Breast epithelium (tissue), 4 donors: ENCODE results near the gene TSSK2. TPM values are rescaled to one million over a fixed set of nuclear protein-coding genes. Genes with fewer than 3 reads are reported as not detected.

Source experiments
- DNase-seq, 2 donors: peaks; one replicate each; pipeline ENCODE4 v3.0.0-alpha.2; 2019; ENCODE audit warnings: low spot score in 2 of 2
- H3K27ac ChIP-seq, 2 donors: fragments of 200-600 bp; sonication (generic) in 1 of 2; one replicate each; pipeline ENCODE4 v1.5.1; 2016 to 2019; ENCODE audit warnings: mild to moderate bottlenecking in 1 of 2
- H3K27me3 ChIP-seq, 2 donors: fragments of 200-600 bp; sonication (generic) in 1 of 2; one replicate each; pipeline versions ENCODE4 v1.5.1 to v1.6.0; 2017 to 2019; ENCODE audit warnings: control low read depth in 1 of 2, mild to moderate bottlenecking in 1 of 2
- H3K36me3 ChIP-seq: fragments of 200-600 bp; one replicate; pipeline ENCODE4 v1.5.1; 2019
- H3K4me1 ChIP-seq, 2 donors: fragments of 200-600 bp; sonication (generic); one replicate each; pipeline ENCODE4 v1.5.1; 2016 to 2019; ENCODE audit warnings: control low read depth in 1 of 2
- H3K4me3 ChIP-seq, 3 donors: fragments of 200-600 bp; sonication (generic); 1 replicate in 2 of 3; 2 replicates in 1 of 3; pipeline ENCODE4 v1.5.1; 2016 to 2019; ENCODE audit warnings: mild to moderate bottlenecking in 3 of 3, moderate library complexity in 2 of 3
- H3K9me3 ChIP-seq, 2 donors: fragments of 200-600 bp; sonication (generic) in 1 of 2; one replicate each; pipeline ENCODE4 v1.5.1; 2016 to 2019; ENCODE audit warnings: control low read depth in 1 of 2
- CTCF ChIP-seq, 3 donors: fragments of 450-650 bp; IDR thresholded peaks; one replicate each; pipeline ENCODE4 v1.5.1; 2016 to 2017; ENCODE audit warnings: antibody characterized with exemption in 3 of 3, mild to moderate bottlenecking in 3 of 3, moderate library complexity in 3 of 3
- POLR2A ChIP-seq: fragments of 450-650 bp; IDR thresholded peaks from one replicate; pipeline ENCODE4 v1.6.1; 2016; ENCODE audit warnings: antibody characterized with exemption, mild to moderate bottlenecking, moderate library complexity
- POLR2AphosphoS5 ChIP-seq, 3 donors: sonication (generic); formaldehyde crosslinking; IDR thresholded peaks; one replicate each; pipeline ENCODE4 v1.6.1; 2017; ENCODE audit warnings: antibody characterized with exemption in 3 of 3
- intact Hi-C: fragments of 100-400 bp; cut with DNase I; formaldehyde crosslinking; loops from one replicate; pipeline ENCODE4 v1.15.1; 2023; ENCODE audit warnings: low total_unique reads
- total RNA-seq, 3 donors: library from RNA; depleted of rRNA; stranded (reverse); fragments of >200 nt; gene quantifications; one replicate each; pipeline ENCODE4 v1.1.0, GENCODE V29; 2016

The TSSK2 gene
- total RNA-seq, 3 donors from 2014 or later, result not detected

GRCh38 chr22:19137384-19138216 is 6.5 kb downstream of the TSSK2 start:
- no peaks in the 10 kb centered on the region for H3K9me3 ChIP-seq
- H3K4me1 ChIP-seq, result no peaks in the 10 kb centered on the region
- DNase-seq, result no peak
- H3K27me3 ChIP-seq, result no peaks in the 10 kb centered on the region
- TF ChIP-seq CTCF (IDR thresholded peaks at IDR 0.05) (no peak), POLR2A (no peak), POLR2AphosphoS5 (IDR thresholded peaks at IDR 0.05) (no peak)
- H3K27ac ChIP-seq, result no peak overlapping the region
- H3K36me3 ChIP-seq, result peaks cover 13% of the 10 kb centered on the region
- no peak overlapping the region for H3K4me3 ChIP-seq
- intact Hi-C loops, result no loop called here

GRCh38 chr22:19138217-19139000 is 7.3 kb downstream of the TSSK2 start:
- intact Hi-C loops, result no loop called here
- TF ChIP-seq POLR2A, result no peak
- no peak for TF ChIP-seq POLR2AphosphoS5 (IDR thresholded peaks at IDR 0.05)
- no peak for TF ChIP-seq CTCF (IDR thresholded peaks at IDR 0.05)
- no peaks in the 10 kb centered on the region for H3K4me1 ChIP-seq
- no peaks in the 10 kb centered on the region for H3K27me3 ChIP-seq
- H3K27ac ChIP-seq, result no peak overlapping the region
- no peaks in the 10 kb centered on the region for H3K9me3 ChIP-seq
- no peak overlapping the region for H3K4me3 ChIP-seq
- peaks cover 13% of the 10 kb centered on the region for H3K36me3 ChIP-seq
- no peak for DNase-seq

- no peak overlapping the region for H3K4me3 ChIP-seq
- no peaks in the 10 kb centered on the region for H3K9me3 ChIP-seq
- H3K4me1 ChIP-seq, result peaks cover 0 to 3% of the 10 kb centered on the region in 2 donors
- no peaks in the 10 kb centered on the region for H3K27me3 ChIP-seq
- DNase-seq, result no peak
- intact Hi-C loops, result no loop called here
- H3K36me3 ChIP-seq, result peaks cover 8% of the 10 kb centered on the region
- TF ChIP-seq POLR2AphosphoS5 (IDR thresholded peaks at IDR 0.05) (no peak), POLR2A (no peak), CTCF (IDR thresholded peaks at IDR 0.05) (no peak)
- no peak overlapping the region for H3K27ac ChIP-seq
Measured at GRCh38 chr22:19139001-19139356, 7.9 kb downstream of the TSSK2 start.

- no peak for DNase-seq
- Histone ChIP-seq H3K4me3 (no peak overlapping the region), H3K9me3 (no peaks in the 10 kb centered on the region), H3K4me1 (peaks cover 0 to 3% of the 10 kb centered on the region in 2 donors), H3K36me3 (peaks cover under 1% of the 10 kb centered on the region), H3K27ac (no peak overlapping the region), H3K27me3 (no peaks in the 10 kb centered on the region)
- intact Hi-C loops, result no loop called here
- no peak for TF ChIP-seq POLR2A
- no peak for TF ChIP-seq CTCF (IDR thresholded peaks at IDR 0.05)
- no peak for TF ChIP-seq POLR2AphosphoS5 (IDR thresholded peaks at IDR 0.05)
Measured at GRCh38 chr22:19139974-19140373, 8.9 kb downstream of the TSSK2 start.

- Histone ChIP-seq H3K9me3 (no peaks in the 10 kb centered on the region), H3K4me1 (peaks cover 0 to 3% of the 10 kb centered on the region in 2 donors), H3K4me3 (no peak overlapping the region), H3K27me3 (no peaks in the 10 kb centered on the region), H3K36me3 (no peaks in the 10 kb centered on the region), H3K27ac (no peak overlapping the region)
- intact Hi-C loops, result no loop called here
- TF ChIP-seq POLR2AphosphoS5 (IDR thresholded peaks at IDR 0.05), result no peak
- no peak for TF ChIP-seq CTCF (IDR thresholded peaks at IDR 0.05)
- TF ChIP-seq POLR2A, result no peak
- no peak for DNase-seq
Measured at GRCh38 chr22:19142394-19142793, 11.3 kb downstream of the TSSK2 start.
